OCI-LY3 (cell line): ENCODE data around the gene PGS1.

ENCODE experiments used
- CTCF ChIP-seq: fragments of 200-600, 300-600 bp; sonication (generic); IDR thresholded peaks from 2 replicates; pipeline ENCODE4 v1.5.1; 2014; ENCODE audit warnings: antibody characterized with exemption, low read length, low read depth
- EZH2phosphoT487 ChIP-seq: fragments of 200-600 bp; shearing (Covaris generic); IDR thresholded peaks from 2 replicates; pipeline ENCODE4 v1.6.1; 2018; ENCODE audit warnings: antibody characterized with exemption, mixed run types, low read depth

GRCh38 chr17:78412403-78412802, 34.0 kb downstream of the PGS1 start:
- TF ChIP-seq CTCF (peak; percentile 33), EZH2phosphoT487 (no peak)
